ELF-1 (cell line): Measurements from ENCODE around the gene IL17F.

Experiments
- DNase-seq: peaks from one replicate; pipeline ENCODE4 v3.0.0-alpha.2; 2016; ENCODE audit warnings: low read depth, low spot score

IL17F gene

DNA sequence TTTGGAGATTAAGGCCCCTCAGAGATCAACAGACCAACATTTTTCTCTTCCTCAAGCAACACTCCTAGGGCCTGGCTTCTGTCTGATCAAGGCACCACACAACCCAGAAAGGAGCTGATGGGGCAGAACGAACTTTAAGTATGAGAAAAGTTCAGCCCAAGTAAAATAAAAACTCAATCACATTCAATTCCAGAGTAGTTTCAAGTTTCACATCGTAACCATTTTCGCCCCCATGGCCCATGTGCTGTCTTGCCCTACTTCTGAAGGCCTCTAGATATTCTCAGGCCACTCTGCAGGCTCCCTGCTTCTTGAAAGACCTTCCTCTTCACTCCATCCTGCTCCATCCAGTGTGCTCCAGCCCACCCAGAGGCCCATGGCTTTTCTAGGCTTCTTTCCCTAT is 53.9 kb downstream of the IL17F start:
- no peak for DNase-seq

DNA sequence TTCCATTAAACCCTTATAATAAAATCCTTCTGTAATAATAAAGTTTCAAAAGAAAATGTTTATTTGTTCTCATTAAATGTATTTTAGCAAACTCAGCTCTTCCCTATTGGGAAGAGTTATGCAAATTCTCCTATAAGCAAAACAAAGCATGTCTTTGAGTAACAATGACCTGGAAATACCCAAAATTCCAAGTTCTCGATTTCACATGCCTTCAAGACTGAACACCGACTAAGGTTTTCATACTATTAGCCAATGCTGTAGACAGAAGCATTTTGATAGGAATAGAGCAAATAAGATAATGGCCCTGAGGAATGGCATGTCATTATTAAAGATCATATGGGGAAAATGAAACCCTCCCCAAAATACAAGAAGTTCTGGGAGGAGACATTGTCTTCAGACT is 54.3 kb downstream of the IL17F start:
- DNase-seq = no peak

DNA sequence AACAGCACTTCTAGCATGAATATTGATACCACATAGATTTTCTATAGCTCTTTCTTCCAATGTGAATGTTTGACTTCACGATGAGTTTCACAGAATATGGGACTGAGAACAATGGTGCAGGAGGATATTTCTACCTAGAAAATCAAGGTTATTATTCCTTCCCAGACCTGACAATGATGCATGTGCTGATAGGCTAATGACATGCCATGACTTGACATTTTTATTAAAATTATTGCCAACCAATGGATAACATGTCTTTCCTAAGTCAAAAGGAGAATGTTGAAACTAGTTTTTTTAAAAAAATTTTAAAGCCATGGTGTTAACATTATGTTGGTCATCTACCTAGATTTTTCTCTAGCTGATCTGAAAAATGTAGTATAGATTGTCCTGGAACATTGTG is 57.2 kb downstream of the IL17F start:
- no peak for DNase-seq
